NCI-H2029 treated with DMSO at 0.1 percent for 48 hours (cell line): ENCODE measurements around the gene PQBP1.

Experiments used
- DNase-seq: peaks from one replicate; lab custom pipeline; 2025; lab: John Stamatoyannopoulos, UW

PQBP1 gene

DNA sequence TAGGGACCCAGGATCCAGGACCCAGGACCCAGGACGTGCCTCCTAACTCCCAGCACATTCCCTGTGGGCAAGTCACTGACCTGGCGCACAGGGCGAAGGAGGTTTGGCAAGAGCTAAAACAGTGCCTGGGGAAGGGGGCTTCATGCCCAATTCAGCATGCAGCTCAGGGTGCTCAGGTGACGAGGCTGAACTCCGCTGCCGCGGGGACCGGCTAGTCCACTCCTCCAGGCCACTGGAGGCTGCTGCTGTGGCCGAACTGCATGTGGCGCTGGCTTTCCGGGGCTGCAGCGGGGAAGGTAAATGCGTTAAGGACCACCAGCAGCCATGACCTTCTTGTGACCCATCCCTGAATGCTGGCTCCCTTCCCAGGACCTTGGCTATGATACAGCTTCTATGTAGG, 26.0 kb downstream of the PQBP1 start:
- DNase-seq: no peak

DNA sequence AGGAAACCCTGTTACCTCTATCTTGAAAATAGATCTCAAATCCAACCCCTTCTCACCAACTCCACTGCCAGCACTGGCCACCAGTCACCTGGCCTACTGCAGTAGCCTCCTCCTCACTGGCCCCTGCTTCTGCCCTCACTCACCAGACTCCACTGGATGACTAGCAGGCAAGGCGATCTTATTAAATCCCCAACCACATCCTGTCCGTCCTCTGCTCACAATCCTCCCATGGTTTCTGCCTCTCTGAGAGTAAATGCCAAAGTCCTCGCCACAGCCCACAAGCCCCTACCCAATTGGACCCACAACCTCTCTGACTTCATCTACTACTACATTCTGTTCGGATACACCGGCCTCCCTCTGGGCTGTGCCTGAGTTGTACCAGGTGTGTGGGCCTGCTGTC, 26.5 kb downstream of the PQBP1 start:
- no peak for DNase-seq

GRCh38 chrX:48927123-48927522, 29.4 kb downstream of the PQBP1 start:
- no peak for DNase-seq

- DNase-seq: no peak
Measured at GRCh38 chrX:48927736-48928382, 30.1 kb downstream of the PQBP1 start.

- DNase-seq: no peak
Measured at GRCh38 chrX:48933757-48934156, 36.0 kb downstream of the PQBP1 start.

DNA sequence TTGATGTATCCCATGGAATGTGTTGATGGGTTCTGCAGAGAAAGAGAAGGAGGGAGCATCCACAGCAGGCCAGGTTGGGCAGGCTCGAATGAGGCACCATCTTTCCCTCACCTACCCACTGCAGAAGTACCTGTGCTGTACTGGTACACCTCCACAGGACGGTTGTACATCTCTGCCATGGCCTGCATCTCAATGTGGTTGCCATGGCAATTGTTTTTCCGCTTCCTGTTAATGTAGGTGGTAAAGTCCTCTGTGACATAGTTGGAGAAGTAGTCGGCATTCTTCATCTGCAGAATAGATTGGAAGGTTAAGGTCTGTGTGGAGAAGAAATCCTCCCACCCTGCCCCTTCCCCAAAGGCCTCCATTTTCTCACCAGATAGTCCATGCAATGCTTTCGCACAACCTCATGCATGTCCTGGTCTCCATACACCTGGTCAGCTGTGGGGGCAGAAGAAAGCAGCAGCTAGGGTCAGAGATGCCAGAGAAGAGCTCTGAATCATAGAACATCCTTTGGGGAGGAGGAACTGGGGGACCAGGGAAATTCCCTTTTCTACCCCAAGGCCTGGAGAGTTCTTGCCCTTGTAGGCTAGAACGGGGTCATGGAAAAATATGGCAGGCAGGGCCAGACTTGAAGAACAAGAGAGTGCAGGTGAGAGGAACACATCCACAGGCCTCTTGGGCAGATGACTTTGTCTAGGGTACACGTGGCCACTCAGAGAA, 37.0 kb downstream of the PQBP1 start:
- no peak for DNase-seq

- no peak for DNase-seq
Measured at GRCh38 chrX:48935301-48935670, 37.6 kb downstream of the PQBP1 start.

GRCh38 chrX:48936429-48937053, 38.8 kb downstream of the PQBP1 start:
- no peak for DNase-seq

DNA sequence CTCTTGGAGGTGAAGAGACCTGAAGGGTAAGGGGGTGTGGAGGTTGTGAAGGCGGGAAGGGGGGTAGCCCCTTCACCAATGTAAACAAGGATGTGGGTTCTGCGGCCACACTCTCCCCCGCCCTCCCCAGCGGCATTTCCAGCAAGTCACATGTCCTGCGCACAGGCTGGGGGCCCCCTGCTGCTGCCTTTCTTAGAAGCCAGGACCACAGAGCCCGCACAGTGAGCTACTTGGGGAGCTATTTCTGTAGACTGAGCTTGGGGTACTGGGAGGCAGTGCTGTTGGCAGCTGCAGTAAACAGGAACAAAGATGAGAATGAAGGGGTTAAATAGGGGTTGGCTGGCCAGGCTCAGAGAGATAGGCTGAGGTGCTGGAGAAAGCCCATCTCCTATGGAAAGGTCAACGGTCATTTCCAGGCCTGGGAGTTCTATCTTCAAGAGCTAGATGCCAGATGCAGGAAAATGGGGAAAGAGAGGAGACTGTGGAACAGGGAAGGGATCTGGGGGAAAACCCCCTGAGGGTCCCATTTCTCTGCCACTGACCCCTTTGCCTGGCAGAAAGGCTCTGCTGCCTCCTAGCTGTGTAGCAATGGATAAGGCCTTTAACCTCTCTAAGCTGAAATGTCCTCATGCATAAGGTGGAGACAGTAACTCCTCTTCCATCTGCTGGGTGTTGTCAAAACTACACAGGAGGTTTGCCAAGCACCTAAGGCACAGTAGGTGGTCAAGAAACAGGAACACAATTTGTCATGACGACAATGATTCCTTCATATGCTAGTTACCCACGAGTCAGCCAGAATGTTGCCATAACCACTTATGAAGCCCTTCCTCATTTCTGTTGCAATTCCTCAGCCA, 39.6 kb downstream of the PQBP1 start:
- no peak for DNase-seq

DNA sequence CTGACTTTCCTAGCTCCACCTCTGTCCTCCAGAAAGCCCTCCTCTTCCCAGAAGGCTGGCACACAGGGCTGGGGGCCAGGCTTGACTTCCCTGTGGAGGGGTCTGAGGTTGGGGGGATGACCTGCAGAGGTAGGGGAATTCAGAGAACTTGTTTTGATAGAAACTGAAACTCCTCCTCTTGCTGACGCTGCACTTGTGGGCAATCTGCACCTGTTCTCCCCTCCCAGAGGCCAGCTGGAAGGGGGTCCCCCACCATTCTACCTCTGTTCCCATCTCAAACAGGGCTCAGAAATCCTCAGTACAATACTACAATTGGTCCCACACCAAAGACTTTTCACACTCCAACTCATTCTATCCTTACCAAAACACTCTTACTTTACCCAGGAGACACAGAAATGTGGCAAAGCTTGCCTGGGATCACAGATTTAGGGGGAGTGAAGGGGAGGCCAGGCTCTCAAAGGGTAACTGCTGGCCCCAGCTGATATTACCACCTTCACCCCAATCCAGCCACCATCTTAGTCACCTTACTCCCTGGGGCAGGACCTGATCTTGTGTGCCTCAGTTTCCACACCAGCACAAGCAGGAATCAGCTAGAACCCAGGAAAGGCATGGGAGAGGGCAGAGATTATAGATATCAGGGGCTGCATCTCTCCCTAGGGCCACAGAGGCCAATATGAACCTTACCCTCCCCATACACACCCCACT, 41.1 kb downstream of the PQBP1 start:
- DNase-seq: no peak

DNA sequence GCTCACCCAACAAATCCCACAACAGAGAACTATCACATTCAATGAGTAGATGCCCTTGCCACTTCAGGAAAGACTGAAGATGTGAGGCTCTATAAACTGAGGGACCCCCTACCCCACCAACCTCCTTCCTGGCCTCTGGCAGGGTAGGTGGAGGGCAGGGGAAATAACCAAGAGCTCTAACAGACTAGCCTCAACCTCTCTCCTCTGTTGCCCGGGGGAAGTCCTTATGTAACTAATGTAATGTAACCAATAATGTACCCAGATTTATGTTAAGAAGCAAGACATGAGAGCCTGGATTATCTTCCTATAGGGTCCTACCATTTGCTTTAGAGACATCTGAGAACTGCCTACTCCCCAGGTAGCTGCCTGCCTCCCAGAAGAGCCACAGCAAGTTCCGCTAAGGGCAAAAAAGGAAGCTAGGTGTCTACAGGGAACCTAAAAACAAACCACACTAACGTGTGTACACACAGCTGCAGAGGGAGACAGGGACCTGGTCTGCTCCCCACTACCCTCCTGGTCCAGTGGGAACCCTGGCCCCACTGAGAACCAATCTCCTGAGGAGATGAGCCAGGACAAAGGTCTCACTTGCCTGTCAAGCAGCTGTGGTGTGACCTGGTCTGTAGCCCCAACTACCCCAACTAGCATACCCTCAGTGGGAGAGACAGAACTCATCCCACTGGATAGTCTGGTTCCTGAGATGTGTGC, 41.9 kb downstream of the PQBP1 start:
- DNase-seq: no peak

DNA sequence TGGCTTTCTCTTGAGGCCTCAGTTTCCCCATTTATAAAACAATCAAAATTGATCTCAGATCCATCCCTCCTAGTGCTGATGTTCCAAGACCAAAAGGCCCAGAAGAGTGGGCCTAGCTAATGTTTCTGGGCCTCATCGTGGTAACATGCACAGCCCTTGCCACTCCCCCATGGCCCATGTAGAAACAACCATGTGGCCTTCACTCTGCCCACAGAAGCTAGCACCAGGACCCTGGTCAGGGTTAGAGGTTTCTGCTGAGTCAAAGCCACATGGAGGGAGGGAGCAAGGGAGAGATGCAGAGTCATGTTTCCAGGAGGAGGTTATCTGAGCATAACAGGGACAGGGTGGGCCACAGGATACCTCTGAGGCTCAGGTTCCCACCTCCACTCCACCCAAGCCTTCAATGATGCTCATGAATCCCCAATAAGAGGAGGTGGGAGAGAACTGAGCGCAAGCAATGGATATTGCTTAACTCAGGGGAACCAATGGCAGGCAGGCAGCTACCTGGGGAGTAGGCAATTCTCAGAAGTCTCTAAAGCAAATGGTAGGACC, 42.8 kb downstream of the PQBP1 start:
- DNase-seq: no peak

DNA sequence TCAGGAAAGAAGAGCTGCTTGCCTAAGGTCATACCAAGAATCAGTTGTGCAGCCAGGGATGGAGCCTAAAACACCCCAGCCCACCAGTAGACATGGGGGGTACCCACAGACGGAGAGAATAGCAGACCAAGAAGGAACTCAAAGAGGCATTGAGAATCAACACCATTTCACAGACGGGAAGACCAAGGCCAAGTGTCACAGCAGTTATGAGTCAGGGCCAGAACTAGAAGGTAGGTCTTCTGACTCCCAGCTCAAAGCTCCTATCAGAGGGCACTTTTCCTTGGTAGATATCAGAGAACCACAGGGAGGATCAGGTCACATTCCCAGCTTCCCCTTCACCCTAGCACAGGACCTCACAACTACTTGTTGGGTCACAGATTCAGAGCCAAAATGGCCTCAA, 45.2 kb downstream of the PQBP1 start:
- no peak for DNase-seq

DNA sequence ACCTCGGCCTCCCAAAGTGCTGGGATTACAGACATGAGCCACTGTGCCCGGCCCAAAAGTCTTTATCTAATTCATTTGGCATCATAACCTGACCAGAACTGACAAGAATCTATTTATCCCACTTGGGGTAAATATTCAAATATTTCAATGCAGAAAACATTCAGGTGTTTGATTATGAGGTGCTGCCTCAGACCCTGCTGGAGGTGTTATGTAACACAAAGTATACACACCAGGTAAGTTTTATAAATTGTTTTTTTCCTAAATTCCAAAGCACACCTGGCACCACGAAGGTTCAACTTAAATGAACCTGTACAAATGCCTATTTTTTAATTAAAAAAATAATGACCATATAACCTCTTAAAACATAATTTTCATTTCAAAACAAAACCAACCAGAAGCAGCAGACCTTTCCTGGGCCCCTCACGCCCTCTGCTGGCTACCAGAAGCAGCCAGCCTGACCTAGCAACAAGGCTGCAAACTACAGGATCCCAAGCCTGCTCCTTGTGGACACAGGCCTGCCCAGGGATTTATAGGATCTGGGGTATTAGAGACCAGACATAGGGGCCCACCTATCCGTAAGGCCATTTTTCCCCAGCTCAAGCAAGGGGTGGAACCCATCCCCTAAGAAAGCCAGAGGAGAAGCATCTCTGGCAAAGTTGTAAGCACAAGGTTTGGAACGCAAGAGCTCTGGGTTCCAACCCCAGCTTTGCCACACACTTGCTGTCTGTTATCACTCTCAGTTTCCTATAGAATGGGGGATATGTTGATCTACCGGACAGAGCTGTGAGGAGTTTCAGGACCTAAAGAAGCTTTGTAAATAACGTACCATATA, 48.0 kb downstream of the PQBP1 start:
- DNase-seq: no peak

DNA sequence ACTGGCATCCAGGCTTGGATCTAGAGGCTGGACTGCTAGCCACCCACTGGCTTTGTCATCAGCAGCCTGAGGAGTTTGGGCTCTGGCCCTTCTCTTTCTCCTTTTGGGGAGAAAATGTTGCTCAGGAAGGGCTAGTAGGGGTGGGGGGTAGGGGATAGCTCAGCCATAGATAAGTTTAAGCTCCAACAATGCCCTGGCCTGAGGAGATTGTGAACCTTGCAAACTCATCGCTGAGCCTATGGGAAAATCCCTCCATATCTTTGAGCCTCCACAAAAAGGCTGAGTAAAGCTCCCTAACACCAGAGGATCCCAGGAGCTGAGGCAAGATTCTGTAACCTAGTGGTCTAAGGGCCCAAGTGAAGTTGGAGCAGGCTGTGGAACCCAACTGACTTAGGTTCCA, 50.9 kb downstream of the PQBP1 start:
- no peak for DNase-seq
